Hepatocyte (in vitro differentiated cells): ENCODE results near the gene CACNA1C.

ENCODE experiments used
- CTCF ChIP-seq: fragments of 200-600 bp; sonication (generic); IDR thresholded peaks from 2 replicates; pipeline ENCODE4 v1.5.1; 2016; ENCODE audit warnings: antibody characterized with exemption, mild to moderate bottlenecking; ENCODE audit not compliant: poor library complexity
- EZH2 ChIP-seq: fragments of 200-600 bp; sonication (generic); IDR thresholded peaks from 2 replicates; pipeline ENCODE4 v1.6.1; 2016; ENCODE audit warnings: antibody characterized with exemption, mild to moderate bottlenecking, borderline replicate concordance
- EZH2phosphoT487 ChIP-seq: fragments of 200-600 bp; sonication (generic); IDR thresholded peaks from one replicate; pipeline ENCODE4 v1.6.1; 2018; ENCODE audit warnings: antibody characterized with exemption, mild to moderate bottlenecking, low read depth, moderate library complexity; ENCODE audit not compliant: unreplicated experiment, severe bottlenecking

- TF ChIP-seq CTCF (no peak), EZH2phosphoT487 (no peak), EZH2 (no peak)
Observed at GRCh38 chr12:2092354-2092753, 39.6 kb downstream of the CACNA1C start.
